Measurements from ENCODE around the gene OSBPL7.

OSBPL7 gene

GRCh38 chr17:47760409-47761140 lies 61.0 kb downstream of the OSBPL7 start:
- no peak for DNase-seq

- no peak for DNase-seq
Measured at GRCh38 chr17:47757386-47757785, 64.2 kb downstream of the OSBPL7 start.
